Endometrial microvascular endothelial cells (primary cell): ENCODE results near the gene TP53BP2. TPM values are rescaled to one million over a fixed set of nuclear protein-coding genes. Genes with fewer than 3 reads are reported as not detected.
"Not testable (repeated sequence)": the region's sequence is repeated elsewhere in the genome, so short reads cannot be mapped to it uniquely, and the experiment has no call there.

ENCODE experiments used
- in situ Hi-C: cut with HindIII; loops from 2 replicates; pipeline ENCODE4 v1.10.0; 2017; ENCODE audit warnings: low sequenced_read_pairs, low pct_unique_long_range_greater_than_20kb; ENCODE audit errors: inconsistent ontology term
- total RNA-seq: library from RNA; depleted of rRNA; stranded (reverse); fragments of >200 nt; gene quantifications from one replicate; pipeline ENCODE4 v1.2.3, GENCODE V29; 2015; ENCODE audit errors: inconsistent ontology term

Gene TP53BP2
- total RNA-seq, 1 donor from 2014 or later: 15.3 TPM

DNA sequence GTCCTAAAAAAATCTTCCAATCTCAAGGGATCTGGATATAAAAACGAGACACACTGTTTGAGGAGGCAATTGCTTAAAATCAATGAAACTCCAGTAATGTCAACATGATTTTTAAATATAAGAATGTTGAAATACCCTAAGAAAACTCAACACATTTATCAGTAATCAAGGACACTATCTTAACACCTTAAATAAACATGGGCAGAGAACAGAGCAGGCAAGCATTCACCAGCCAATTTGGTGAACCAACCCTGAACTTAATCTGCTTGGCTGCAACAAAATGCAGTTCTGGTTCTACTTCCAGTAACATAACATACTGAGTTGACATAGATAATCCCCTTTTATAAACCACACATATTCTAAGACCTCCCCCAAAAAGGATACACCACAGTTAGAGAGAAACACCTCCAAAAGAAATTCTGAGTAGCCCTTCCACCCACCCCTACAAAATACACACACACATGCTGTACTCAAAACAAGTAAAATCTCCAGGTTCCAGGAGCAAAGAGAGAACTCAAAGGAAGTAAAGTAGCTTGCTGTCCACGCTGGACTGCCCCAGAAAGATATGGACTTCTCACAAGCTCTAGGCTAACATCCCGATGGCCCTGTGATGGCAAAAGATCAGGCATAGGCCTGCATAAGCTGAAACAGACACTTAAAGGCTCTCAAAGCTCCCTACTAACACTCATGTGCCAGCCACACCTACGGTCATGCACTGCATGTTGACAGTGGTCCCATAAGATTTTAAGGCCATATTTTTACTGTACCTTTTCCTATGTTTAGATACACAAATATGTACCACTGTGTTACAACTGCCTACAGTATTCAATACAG lies 30.5 kb downstream of the TP53BP2 start:
- in situ Hi-C loops: no loop called here

DNA sequence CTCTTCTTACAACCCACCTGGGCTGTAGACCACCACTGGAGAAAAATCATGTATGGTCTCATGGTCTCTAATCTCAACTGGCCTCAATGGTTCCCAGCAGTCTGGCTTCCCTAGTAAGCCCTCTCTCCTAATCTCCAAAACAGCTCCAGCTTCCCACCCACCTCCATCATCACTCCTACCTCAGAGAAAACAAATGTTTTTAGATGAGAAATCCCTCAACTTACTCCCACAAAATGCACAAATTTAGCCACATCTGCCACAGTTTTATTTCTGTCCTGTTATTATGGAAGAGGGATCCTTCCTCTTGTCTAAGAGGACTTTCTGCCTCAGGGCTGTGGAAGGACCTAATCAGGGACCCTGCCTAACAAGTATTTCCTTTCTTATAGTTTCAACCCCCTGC lies 32.1 kb downstream of the TP53BP2 start:
- in situ Hi-C loops: no loop called here

- in situ Hi-C loops: no loop called here
Observed at GRCh38 chr1:223811634-223812101, 34.1 kb downstream of the TP53BP2 start.

- in situ Hi-C loops: no loop called here
Observed at GRCh38 chr1:223810586-223810985, 35.2 kb downstream of the TP53BP2 start.

GRCh38 chr1:223809905-223810304 lies 35.8 kb downstream of the TP53BP2 start:
- in situ Hi-C loops: not testable (repeated sequence)

- in situ Hi-C loops: no loop called here
Observed at GRCh38 chr1:223803211-223803610, 42.5 kb downstream of the TP53BP2 start.

DNA sequence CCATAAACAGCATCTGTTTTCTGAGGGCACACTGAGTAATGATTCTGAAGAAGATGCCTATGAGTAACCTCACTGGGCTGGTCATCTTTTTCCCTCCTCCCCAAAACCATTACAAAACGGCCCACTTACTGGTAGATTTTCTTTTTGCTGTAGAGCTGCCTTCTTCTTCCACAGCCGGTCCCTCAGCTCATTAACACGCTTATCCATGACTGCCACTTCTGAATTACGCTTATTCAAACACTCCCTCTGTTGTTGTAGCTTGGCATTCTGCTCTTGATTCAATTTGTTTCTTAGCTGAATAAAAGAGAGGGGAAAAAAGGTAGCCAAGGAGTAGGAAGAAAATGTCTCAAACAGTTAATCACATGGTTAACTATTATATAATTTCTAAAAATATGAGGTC lies 43.1 kb downstream of the TP53BP2 start:
- in situ Hi-C loops: no loop called here

DNA sequence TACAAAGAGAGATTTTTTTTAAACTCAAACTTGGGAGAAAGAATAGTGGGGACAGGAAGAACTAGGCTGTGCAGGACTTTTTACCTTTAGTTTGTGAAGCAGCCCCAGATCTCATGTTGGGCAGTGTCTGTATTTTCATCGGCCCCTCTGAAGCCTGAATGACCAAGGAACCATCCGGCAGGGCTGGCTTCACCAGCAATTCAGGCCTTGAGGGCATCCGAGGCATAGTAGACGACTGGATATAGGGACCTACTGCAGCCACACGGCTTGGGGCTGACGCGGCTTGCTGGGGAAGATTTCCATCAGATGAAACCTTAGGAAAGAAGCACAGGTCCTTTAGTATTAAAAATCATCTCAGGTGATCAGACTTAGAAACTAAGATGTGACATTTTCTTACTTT lies 43.7 kb downstream of the TP53BP2 start:
- in situ Hi-C loops: no loop called here

DNA sequence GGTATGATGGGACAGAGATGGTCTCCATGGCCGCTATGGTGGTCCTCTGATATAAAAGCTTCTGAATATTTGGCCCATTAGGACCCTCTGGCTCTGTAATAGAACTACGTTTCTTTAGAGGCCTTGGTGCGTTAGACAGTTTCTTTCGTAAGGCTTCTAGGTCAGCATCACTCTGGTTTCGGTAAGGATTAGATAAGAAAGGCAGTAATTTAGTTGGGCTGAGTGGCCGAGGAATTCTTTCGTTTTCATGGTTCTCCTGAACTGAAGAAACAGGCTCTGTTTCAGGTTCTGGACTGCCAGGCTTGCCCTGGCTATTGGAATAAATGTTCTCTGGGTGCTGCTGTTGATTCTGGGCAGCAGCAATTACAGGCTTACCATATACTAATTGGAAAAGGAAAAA lies 49.5 kb downstream of the TP53BP2 start:
- in situ Hi-C loops: no loop called here

GRCh38 chr1:223794136-223794880 lies 51.4 kb downstream of the TP53BP2 start:
- in situ Hi-C loops: no loop called here

GRCh38 chr1:223793716-223794115 lies 52.0 kb downstream of the TP53BP2 start:
- in situ Hi-C loops: no loop called here

GRCh38 chr1:223792046-223792445 lies 53.7 kb downstream of the TP53BP2 start:
- in situ Hi-C loops: no loop called here

DNA sequence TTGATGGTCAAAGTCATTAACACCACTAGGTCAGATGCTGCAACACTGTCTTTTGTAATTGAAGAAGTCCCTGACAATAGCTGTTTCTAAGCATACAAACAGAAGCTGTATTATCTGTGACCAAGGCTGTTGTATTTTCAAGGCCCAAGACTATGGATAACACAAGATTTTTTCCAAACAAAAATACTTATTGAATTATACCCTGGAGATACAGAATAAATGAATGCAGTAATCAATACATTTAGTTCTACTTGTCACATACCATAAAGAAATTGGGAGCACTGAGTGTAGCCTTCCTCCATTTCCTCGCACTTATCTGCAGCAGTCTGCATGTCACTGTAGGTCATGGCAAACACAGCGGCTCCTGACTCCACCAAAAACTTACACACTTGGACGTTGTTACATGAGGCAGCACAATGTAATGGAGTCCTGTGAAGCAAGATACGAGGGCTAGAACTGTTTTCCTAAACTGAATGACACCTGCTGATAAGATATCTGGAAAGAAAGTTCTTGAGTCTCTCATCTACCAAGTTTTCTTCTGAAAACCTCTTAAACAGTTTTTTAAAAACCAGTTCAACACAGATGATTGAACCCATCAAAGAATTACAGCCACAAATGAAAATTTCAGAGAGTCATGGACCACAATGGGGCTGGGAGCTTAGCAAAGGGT lies 56.9 kb downstream of the TP53BP2 start:
- in situ Hi-C loops: no loop called here

DNA sequence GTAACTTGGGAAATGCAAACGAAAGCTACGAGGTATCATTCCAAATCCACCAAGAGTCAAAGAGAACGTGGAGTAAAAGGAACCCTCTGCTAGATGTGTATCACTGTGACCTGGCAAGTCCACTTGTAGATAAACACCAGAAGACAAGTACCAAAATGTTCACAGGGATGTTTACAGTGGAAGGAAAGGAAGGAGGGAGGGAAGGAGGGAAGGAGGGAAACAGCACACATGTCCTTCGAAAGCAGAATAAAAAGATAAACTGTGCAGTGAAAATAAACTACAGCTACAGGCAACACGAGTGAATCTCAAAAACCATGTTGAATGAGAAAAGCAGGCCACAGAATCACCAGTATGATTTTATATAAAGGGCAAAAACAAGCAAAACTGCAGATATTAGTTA lies 59.9 kb downstream of the TP53BP2 start:
- in situ Hi-C loops: no loop called here

DNA sequence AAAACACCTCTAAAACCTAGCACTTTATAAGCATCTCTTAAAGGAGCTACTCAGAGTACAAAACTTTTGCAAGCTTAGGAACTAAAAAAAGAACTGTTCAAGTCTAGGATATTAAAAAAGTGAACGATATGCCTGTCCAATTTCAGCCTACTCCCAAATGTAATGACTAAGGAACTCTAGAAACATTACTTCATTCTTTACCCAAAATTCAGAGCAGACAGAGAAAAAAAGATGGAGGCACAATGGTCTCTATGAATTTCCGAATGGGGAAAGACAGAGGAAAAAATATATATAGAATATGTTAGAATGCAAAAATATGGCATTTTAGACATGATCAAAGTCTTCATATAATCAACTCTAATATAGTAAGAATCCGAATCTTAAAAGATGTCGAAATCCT lies 61.2 kb downstream of the TP53BP2 start:
- in situ Hi-C loops: no loop called here

DNA sequence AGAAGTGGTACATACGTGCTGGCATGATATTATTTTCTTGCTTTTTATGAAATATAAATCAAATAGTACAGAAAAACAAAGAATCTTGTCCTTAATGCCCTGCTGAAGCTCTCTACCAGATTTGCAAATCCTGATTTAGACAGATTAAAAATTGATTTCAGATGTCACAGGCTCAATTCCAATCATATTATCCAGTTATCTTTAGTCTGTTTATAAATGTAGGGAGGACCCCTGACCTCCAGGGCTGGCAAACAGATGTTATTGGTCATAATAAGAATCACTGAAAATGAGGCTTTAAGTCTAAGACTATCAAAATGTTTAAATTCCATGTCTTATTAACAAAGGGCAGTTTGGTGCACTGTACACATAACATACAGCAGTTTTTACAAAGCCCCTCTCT lies 62.1 kb downstream of the TP53BP2 start:
- in situ Hi-C loops: no loop called here

DNA sequence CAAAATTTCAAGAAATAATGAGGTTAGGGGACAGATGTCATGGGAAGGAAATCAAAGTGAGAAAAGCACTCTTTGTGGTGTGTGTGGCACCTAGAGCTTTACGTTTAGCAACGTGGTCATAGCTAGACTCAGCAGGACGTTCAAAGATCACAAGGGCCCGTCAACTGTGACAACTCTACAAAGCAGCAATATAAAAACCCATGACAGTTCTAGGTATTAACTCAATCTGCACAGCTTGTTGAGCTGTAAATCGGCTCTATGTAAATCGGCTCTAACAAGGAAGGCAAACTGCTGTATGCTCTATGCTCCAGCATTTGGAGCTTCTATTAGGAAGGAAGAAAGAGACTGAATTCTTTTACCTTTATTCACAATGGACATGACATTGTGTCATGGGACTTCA lies 64.8 kb downstream of the TP53BP2 start:
- in situ Hi-C loops: no loop called here

GRCh38 chr1:223780318-223780717 lies 65.4 kb downstream of the TP53BP2 start:
- in situ Hi-C loops: no loop called here

- in situ Hi-C loops: no loop called here
Observed at GRCh38 chr1:223776826-223777454, 68.8 kb downstream of the TP53BP2 start.
